Measurements from ENCODE around the gene ANTKMT.

- TF ChIP-seq RARB (CRISPR knock-in tag; IDR thresholded peaks at IDR 0.05) (no peak), ESRRG (CRISPR knock-in tag; IDR thresholded peaks at IDR 0.05) (no peak), CREB5 (CRISPR knock-in tag; IDR thresholded peaks at IDR 0.05; ENCODE audit: low read depth) (no peak), PPARA (CRISPR knock-in tag; IDR thresholded peaks at IDR 0.05; ENCODE audit: borderline replicate concordance) (no peak), ZNF70 (CRISPR knock-in tag; IDR thresholded peaks at IDR 0.05) (no peak)
Measured at GRCh38 chr16:684071-684794, 36.7 kb upstream of the ANTKMT start, which contains the start of gene JMJD8.
